GM10847 (cell line): ENCODE data around the gene TP73.

Experiments
- POLR2A ChIP-seq: IDR thresholded peaks from 2 replicates; pipeline ENCODE4 v1.6.1; 2011; ENCODE audit not compliant: insufficient read length; ENCODE audit errors: extremely low read depth

Gene TP73

GRCh38 chr1:3651930-3652547, at the start of gene TP73:
TP73 (plus strand) TSS chr1:3652516; CDS start chr1:3682366, 29,850 bp downstream.
- no peak for TF ChIP-seq POLR2A

GRCh38 chr1:3603156-3603555, 49.2 kb upstream of the TP73 start:
- TF ChIP-seq POLR2A = no peak

GRCh38 chr1:3603571-3604467, 48.5 kb upstream of the TP73 start:
- TF ChIP-seq POLR2A = no peak

- no peak for TF ChIP-seq POLR2A
Measured at GRCh38 chr1:3604468-3604974, 47.8 kb upstream of the TP73 start.

GRCh38 chr1:3604997-3605823, 47.1 kb upstream of the TP73 start:
- TF ChIP-seq POLR2A = no peak

GRCh38 chr1:3606779-3607702, 45.3 kb upstream of the TP73 start:
- no peak for TF ChIP-seq POLR2A

GRCh38 chr1:3607703-3608065, 44.6 kb upstream of the TP73 start:
- no peak for TF ChIP-seq POLR2A

GRCh38 chr1:3608154-3608553, 44.2 kb upstream of the TP73 start:
- TF ChIP-seq POLR2A = no peak

- TF ChIP-seq POLR2A = no peak
Measured at GRCh38 chr1:3609016-3609768, 43.1 kb upstream of the TP73 start.

- no peak for TF ChIP-seq POLR2A
Measured at GRCh38 chr1:3609769-3610526, 42.4 kb upstream of the TP73 start.

- no peak for TF ChIP-seq POLR2A
Measured at GRCh38 chr1:3610527-3611169, 41.7 kb upstream of the TP73 start.

- TF ChIP-seq POLR2A = no peak
Measured at GRCh38 chr1:3611170-3612019, 40.9 kb upstream of the TP73 start, which contains the start of gene MEGF6. MEGF6 (minus strand) TSS chr1:3611508; CDS start chr1:3611268, 240 bp downstream.

- no peak for TF ChIP-seq POLR2A
Measured at GRCh38 chr1:3612123-3612522, 40.2 kb upstream of the TP73 start.
